Activated naive CD8-positive, alpha-beta T cell treated with anti-CD3 and anti-CD28 coated beads, Interleukin-2, amount 10 ng/mL, durations not matched to agents 7 days and 5 days (primary cell): ENCODE results near the gene LOC128125822. TPM values are rescaled to one million over a fixed set of nuclear protein-coding genes. Genes with fewer than 3 reads are reported as not detected.

ENCODE experiments used
- ATAC-seq: fragments of 150-1000 bp; cut with Tn5 transposase; one replicate; pipeline ENCODE4 v1.10.0; 2021; ENCODE audit warnings: low read depth, moderate library complexity
- POLR2A ChIA-PET: fragments of 350-600 bp; sonication (Branson Sonifier 250); formaldehyde crosslinking; loops from one replicate; lab custom pipeline; 2021; ENCODE audit warnings: antibody characterized with exemption; lab: Charles Lee
- DNase-seq: peaks from one replicate; pipeline ENCODE4 v3.0.0; 2021
- H3K27ac Mint-ChIP-seq: one replicate; pipeline ENCODE4 v1.8.0; 2022; ENCODE audit warnings: mild to moderate bottlenecking, mixed read lengths
- H3K27me3 Mint-ChIP-seq: one replicate; pipeline ENCODE4 v1.8.0; 2022; ENCODE audit warnings: mild to moderate bottlenecking, moderate library complexity, mixed read lengths
- H3K36me3 Mint-ChIP-seq: one replicate; pipeline ENCODE4 v1.8.0; 2021; ENCODE audit warnings: mild to moderate bottlenecking, mixed read lengths
- H3K4me1 Mint-ChIP-seq: one replicate; pipeline ENCODE4 v1.8.0; 2021; ENCODE audit warnings: mixed read lengths
- H3K4me3 Mint-ChIP-seq: one replicate; pipeline ENCODE4 v1.8.0; 2022; ENCODE audit warnings: mild to moderate bottlenecking, moderate library complexity, mixed read lengths
- H3K9me3 Mint-ChIP-seq: one replicate; pipeline ENCODE4 v1.8.0; 2021; ENCODE audit warnings: mixed read lengths
- total RNA-seq, 2 experiments: library from RNA; stranded (reverse); gene quantifications; one replicate each; pipeline ENCODE4 v1.2.3, GENCODE V29; 2021

LOC128125822 gene

DNA sequence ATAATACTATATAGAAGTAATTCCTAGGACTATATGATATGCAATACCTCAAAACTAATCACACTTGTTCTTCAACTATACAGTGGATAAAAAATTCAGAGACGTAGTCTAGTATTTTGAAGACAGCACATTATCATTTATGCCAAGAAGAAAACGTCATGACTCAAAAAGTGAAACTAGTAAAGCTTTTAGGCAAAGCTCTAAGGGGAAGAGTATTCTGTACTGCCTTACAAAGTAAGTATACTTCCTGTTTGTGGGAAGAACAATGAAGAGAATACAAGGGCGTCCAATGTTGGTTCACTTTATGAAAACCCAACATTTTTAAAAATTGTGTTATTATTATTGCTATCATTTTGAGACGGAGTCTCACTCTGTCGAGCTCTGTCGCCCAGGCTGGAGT is 27.9 kb downstream of the LOC128125822 start:
- Mint-ChIP-seq H3K27me3 (peaks cover 3% of the 10 kb centered on the region), H3K4me3 (no peak overlapping the region), H3K9me3 (no peaks in the 10 kb centered on the region), H3K4me1 (peaks cover 16% of the 10 kb centered on the region), H3K27ac (no peak overlapping the region), H3K36me3 (no peaks in the 10 kb centered on the region)
- POLR2A ChIA-PET = no interaction called here
- ATAC-seq (no peak), DNase-seq (no peak)

DNA sequence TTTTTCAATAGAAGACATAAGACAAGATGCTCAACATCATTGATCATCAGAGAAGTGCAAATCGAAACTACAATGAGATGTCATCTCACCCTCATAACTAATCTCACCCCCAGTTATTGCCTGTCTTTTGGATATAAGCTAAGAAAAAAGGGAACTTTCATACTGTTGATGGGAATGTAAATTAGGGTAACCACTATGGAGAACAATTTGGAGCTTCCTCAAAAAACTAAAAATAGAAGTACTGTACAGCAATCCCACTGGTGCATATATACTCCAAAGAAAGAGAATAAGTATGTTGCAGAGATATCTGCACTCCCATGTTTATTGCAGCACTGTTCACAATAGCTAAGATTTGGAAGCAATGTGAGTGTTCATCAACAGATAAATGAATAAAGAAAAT is 37.0 kb downstream of the LOC128125822 start:
- no peaks in the 10 kb centered on the region for H3K9me3 Mint-ChIP-seq
- no peak overlapping the region for H3K4me3 Mint-ChIP-seq
- peaks cover 21% of the 10 kb centered on the region for H3K27me3 Mint-ChIP-seq
- no peak for DNase-seq
- no peaks in the 10 kb centered on the region for H3K36me3 Mint-ChIP-seq
- H3K4me1 Mint-ChIP-seq = no peaks in the 10 kb centered on the region
- no peak overlapping the region for H3K27ac Mint-ChIP-seq
- no peak for ATAC-seq
- POLR2A ChIA-PET = no interaction called here

DNA sequence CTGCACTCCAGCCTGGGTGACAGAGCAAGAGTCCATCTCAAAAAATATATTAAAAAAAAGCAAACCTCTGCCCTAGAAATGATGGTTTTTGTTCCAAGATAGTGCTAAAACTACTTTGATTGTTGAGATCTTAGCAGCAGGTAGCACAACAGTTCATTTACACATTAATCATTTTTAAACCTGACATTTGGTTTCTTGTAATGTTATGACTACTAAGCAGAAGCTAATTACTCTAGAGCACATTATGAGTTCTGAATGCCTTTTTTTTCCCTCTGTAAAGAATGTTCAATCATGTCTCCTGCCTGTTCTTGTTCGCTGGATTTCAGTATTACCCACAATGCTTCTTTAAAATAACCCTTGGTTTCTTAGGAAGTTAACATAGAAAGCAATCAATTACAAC is 38.7 kb downstream of the LOC128125822 start:
- Mint-ChIP-seq H3K27me3 (peaks cover 26% of the 10 kb centered on the region), H3K4me1 (no peaks in the 10 kb centered on the region), H3K9me3 (no peaks in the 10 kb centered on the region), H3K4me3 (no peak overlapping the region), H3K27ac (no peak overlapping the region), H3K36me3 (no peaks in the 10 kb centered on the region)
- DNase-seq (no peak), ATAC-seq (no peak)
- POLR2A ChIA-PET = no interaction called here

DNA sequence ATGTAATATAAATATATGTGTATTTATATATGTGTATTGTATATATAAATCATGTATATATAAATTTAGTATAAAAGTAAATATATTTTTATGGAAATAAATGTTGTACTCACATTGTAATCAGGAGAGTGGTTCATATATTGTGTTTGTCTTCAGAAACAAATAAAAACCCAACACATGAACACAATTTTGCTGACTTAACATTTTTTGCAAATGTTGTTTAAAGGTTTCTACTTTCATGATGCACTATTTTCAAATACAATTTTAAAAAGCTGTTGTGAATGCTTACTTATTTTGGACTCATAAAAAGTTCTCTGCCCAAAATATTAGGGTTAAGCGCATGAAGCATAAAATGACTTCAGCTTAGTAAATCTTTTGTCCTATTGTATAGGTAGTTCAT is 39.3 kb downstream of the LOC128125822 start:
- DNase-seq = no peak
- POLR2A ChIA-PET = no interaction called here
- Mint-ChIP-seq H3K36me3 (no peaks in the 10 kb centered on the region), H3K9me3 (no peaks in the 10 kb centered on the region), H3K4me3 (no peak overlapping the region), H3K27me3 (peaks cover 30% of the 10 kb centered on the region), H3K27ac (no peak overlapping the region), H3K4me1 (no peaks in the 10 kb centered on the region)
- no peak for ATAC-seq

DNA sequence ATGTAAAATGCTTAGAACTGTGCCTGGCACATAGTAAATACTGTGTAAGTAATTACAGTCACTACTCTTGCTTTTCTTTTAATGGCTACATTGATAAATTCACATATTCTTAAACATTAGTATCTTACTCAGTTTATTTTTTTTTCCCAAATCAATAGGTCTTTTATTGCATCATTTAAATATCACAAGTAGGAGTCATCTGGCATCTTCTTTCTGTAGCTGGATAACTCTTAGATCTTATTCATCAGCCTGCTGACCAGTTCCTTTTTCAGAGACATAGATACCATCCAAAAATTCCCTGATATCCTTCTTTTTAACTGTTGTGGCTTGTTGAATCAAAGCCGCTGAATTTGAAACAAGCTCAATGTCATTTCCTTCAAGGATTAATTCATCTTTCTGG is 43.3 kb downstream of the LOC128125822 start:
- no peaks in the 10 kb centered on the region for H3K9me3 Mint-ChIP-seq
- peaks cover 48% of the 10 kb centered on the region for H3K27me3 Mint-ChIP-seq
- H3K36me3 Mint-ChIP-seq = no peaks in the 10 kb centered on the region
- DNase-seq = no peak
- ATAC-seq = no peak
- no peaks in the 10 kb centered on the region for H3K4me1 Mint-ChIP-seq
- POLR2A ChIA-PET = no interaction called here
- H3K4me3 Mint-ChIP-seq = no peak overlapping the region
- no peak overlapping the region for H3K27ac Mint-ChIP-seq

Other genes starting within 250 kb of the LOC128125822 start
- 10 to 100 TPM; 65.2 to 66.4 TPM for gene PTP4A1, start within 50 bp of the LOC128125822 start, total RNA-seq
- 10 to 100 TPM; 66.2 to 69.5 TPM for gene PHF3, start 63.3 kb downstream of the LOC128125822 start, total RNA-seq